ENCODE measurements around the gene NHLRC2.

Gene NHLRC2

DNA sequence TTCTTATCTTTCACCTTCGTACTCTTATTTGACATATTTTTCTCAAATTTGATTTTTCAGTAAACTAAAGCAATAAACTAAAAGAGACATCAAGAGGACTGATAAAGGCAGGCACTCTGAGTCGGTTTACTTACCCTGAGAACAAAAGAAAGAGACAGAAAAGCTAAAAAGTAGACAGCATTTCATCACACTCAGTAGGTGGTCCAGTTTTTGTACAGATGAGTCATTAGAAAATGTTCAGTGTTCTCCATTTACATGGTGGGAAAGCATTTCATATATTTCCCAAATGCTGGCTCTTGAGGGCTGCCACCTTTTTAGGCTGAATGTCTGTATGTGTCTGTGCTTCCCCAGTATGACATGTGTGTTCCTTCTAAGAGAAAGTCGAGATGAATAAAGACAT is 52.7 kb downstream of the NHLRC2 start:
- ATAC-seq (ENCODE audit: low read depth) (no peak), DNase-seq (ENCODE audit: low spot score in 2 of 2) (no peak)
- Mint-ChIP-seq H3K36me3 (peaks cover 15% of the 10 kb centered on the region), H3K27me3 (no peaks in the 10 kb centered on the region), H3K9me3 (no peaks in the 10 kb centered on the region), H3K27ac (no peak overlapping the region), H3K4me3 (no peak overlapping the region), H3K4me1 (no peaks in the 10 kb centered on the region)

DNA sequence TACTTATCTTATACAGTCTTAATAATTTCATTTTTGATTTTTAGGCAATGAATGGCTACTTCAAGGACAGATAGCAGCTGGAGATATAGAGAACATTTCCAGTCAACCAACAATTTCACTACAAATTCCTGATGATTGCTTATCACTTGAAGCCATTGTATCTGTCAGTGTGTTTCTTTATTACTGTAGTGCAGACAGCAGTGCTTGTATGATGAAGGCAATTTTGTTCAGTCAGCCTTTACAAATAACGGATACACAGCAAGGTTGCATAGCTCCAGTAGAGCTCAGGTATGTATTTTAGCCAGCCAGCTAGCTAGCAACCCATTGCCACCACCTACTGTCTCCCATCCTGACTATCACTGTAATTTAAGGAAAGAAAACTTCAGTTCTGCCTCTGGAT is 53.8 kb downstream of the NHLRC2 start:
- H3K36me3 Mint-ChIP-seq: peaks cover 18% of the 10 kb centered on the region
- H3K27ac Mint-ChIP-seq: no peak overlapping the region
- no peaks in the 10 kb centered on the region for H3K9me3 Mint-ChIP-seq
- no peak for DNase-seq (ENCODE audit: low spot score in 2 of 2)
- no peak overlapping the region for H3K4me3 Mint-ChIP-seq
- ATAC-seq (ENCODE audit: low read depth): no peak
- H3K4me1 Mint-ChIP-seq: no peaks in the 10 kb centered on the region
- H3K27me3 Mint-ChIP-seq: no peaks in the 10 kb centered on the region

DNA sequence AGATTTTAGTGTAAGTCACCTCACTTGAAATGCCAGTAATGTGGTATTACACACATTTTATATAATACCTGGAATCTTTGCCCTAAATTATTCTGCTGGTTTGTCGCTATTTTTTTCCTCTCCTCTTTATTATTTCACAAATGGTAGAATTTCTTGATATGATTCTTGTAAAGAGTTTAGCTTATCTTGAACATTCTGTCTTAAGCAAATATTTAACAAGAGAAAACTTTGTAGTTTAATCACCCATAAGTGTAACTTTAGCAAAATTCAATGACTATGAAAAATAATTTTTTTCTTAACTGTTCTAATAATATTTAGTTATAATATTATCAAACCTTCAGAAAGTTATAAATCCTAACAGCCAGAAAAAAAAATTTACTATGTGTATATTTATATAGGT is 56.7 kb downstream of the NHLRC2 start:
- Mint-ChIP-seq H3K4me3 (no peak overlapping the region), H3K36me3 (peaks cover 6% of the 10 kb centered on the region), H3K27me3 (no peaks in the 10 kb centered on the region)

DNA sequence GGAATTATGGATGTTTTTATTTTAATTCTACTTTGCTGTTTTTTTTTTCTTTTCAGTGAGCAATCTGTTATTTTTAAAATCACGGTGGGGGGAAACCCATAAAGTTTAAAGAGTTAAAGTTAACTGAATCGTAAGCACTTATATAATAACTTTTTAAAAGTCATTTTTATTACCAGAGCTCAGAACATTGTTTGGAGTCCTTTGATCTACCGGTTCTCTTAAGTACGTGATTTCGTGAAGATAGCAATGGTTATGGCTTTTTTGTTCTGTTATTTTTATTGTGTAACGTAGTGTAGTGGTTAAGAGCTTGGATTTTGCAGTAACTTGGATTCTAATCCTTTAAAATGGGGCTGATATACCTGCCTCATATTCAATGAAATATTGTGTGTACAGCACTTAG is 57.4 kb downstream of the NHLRC2 start:
- Mint-ChIP-seq H3K9me3 (no peaks in the 10 kb centered on the region), H3K36me3 (peaks cover 6% of the 10 kb centered on the region), H3K27me3 (no peaks in the 10 kb centered on the region), H3K27ac (no peak overlapping the region), H3K4me1 (no peaks in the 10 kb centered on the region), H3K4me3 (no peak overlapping the region)
- DNase-seq (ENCODE audit: low spot score in 2 of 2) (no peak), ATAC-seq (ENCODE audit: low read depth) (no peak)

More for the DNA sequence above, 56.7 kb downstream of the NHLRC2 start:
- no peaks in the 10 kb centered on the region for H3K9me3 Mint-ChIP-seq
- ATAC-seq (ENCODE audit: low read depth): no peak
- no peak overlapping the region for H3K27ac Mint-ChIP-seq
- no peaks in the 10 kb centered on the region for H3K4me1 Mint-ChIP-seq
- no peak for DNase-seq (ENCODE audit: low spot score in 2 of 2)

DNA sequence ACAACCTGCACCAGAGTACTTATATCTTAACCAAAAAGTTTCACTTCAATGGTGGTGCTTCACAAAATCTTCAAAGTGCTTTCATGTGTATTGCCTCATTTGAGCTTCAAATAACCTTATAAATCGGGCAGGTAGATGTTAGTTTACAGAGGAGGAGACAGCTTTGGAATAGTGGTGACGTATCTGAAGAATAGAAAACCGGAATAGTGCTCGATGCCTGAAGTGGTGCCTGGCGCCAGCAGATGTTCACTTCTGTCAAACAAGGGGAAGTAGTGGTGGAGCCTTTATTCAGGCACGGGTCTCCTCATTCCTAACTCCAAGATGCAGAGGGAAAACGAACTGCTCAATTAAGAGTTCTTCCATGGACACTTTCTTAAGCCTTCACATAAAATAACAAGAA is 58.1 kb downstream of the NHLRC2 start:
- no peaks in the 10 kb centered on the region for H3K4me1 Mint-ChIP-seq
- no peak for ATAC-seq (ENCODE audit: low read depth)
- H3K4me3 Mint-ChIP-seq: no peak overlapping the region
- H3K27ac Mint-ChIP-seq: no peak overlapping the region
- peaks cover 6% of the 10 kb centered on the region for H3K36me3 Mint-ChIP-seq
- H3K27me3 Mint-ChIP-seq: no peaks in the 10 kb centered on the region
- H3K9me3 Mint-ChIP-seq: no peaks in the 10 kb centered on the region
- no peak for DNase-seq (ENCODE audit: low spot score in 2 of 2)

DNA sequence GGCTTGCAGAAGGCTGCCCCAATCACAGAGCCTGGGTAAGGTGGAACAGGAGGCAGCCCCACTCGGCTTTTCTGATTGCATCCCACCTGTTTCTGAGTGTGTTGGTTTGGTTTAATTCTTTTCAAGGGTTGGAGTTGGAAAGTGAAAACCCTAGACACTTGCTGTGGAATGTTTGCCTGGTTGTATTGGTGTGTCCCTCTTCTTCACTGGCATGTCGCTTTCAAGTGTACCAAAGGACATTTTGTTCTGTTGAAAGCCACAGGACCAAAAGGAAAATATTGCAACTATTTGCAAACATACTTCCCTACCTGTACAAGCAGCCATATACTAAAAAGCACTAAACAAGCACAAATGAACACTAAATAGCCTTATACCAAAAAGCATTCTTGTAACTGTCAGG is 60.5 kb downstream of the NHLRC2 start:
- Mint-ChIP-seq H3K4me3 (no peak overlapping the region), H3K27ac (no peak overlapping the region), H3K9me3 (peaks cover 2% of the 10 kb centered on the region), H3K36me3 (peaks cover 9% of the 10 kb centered on the region), H3K4me1 (no peaks in the 10 kb centered on the region), H3K27me3 (no peaks in the 10 kb centered on the region)
- no peak for ATAC-seq (ENCODE audit: low read depth)
- DNase-seq (ENCODE audit: low spot score in 2 of 2): no peak

DNA sequence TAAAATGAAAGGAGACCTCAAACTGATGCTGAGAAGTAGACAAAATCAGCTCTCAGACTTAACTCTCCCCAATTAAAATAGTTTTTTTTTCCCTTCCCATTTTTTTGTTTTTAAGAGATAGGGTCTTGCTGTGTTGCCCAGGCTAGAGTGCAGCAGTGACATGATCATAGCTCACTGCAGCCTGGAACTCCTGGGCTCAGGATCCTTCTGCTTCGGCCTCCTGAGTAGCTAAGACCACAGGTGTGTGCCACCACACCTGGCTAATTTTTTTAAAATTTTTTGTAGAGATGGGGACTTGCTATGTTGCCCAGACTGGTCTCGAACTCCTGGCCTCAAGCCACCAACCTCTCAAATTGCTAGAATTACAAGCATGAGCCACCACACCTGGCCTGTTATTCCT is 61.1 kb downstream of the NHLRC2 start:
- no peak overlapping the region for H3K27ac Mint-ChIP-seq
- no peak for DNase-seq (ENCODE audit: low spot score in 2 of 2)
- no peak overlapping the region for H3K4me3 Mint-ChIP-seq
- peaks cover 2% of the 10 kb centered on the region for H3K9me3 Mint-ChIP-seq
- ATAC-seq (ENCODE audit: low read depth): no peak
- no peaks in the 10 kb centered on the region for H3K4me1 Mint-ChIP-seq
- no peaks in the 10 kb centered on the region for H3K27me3 Mint-ChIP-seq
- H3K36me3 Mint-ChIP-seq: peaks cover 9% of the 10 kb centered on the region

DNA sequence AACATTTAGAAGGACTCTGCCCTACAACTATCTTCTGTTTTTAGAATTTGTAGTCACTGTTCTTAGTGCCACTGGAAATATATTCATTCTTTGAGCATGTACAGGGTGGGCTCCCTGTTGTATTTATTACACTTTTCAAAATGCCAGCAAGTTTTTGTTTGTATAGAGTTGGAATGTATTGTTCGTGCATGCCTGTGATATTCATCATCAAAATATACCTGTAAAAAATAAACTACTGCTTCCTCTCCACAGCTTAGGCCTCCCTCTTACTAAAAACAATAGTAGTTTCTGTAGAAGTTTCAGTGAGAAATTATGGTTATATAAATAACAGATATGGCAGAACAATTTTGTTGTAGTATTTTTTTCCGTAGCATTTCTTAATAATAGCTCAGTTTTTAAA is 61.6 kb downstream of the NHLRC2 start:
- peaks cover 2% of the 10 kb centered on the region for H3K9me3 Mint-ChIP-seq
- no peak overlapping the region for H3K27ac Mint-ChIP-seq
- H3K4me1 Mint-ChIP-seq: no peaks in the 10 kb centered on the region
- peaks cover 9% of the 10 kb centered on the region for H3K36me3 Mint-ChIP-seq
- no peak for DNase-seq (ENCODE audit: low spot score in 2 of 2)
- H3K4me3 Mint-ChIP-seq: no peak overlapping the region
- no peak for ATAC-seq (ENCODE audit: low read depth)
- H3K27me3 Mint-ChIP-seq: no peaks in the 10 kb centered on the region

DNA sequence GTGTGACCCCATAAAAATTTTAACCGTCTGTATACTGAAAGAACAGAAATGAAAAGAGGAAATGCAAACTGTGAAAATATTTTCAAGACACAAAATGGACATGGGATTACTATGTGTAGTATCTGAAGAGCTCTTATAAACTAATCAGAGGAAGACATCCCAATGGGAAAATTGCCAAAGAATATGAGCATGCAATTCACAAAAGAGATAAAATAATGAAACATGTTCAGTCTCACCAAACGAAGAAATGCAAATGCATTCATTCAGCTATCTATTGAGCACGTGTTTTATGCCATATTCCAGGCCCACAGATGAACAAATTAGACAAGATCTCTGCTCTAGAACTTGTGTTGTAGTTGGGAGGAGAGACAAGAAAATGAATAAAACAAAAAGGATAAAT is 63.2 kb downstream of the NHLRC2 start:
- Mint-ChIP-seq H3K27me3 (no peaks in the 10 kb centered on the region), H3K36me3 (peaks cover 7% of the 10 kb centered on the region), H3K27ac (no peak overlapping the region), H3K4me1 (no peaks in the 10 kb centered on the region), H3K4me3 (no peak overlapping the region), H3K9me3 (peaks cover 2% of the 10 kb centered on the region)
- DNase-seq (ENCODE audit: low spot score in 2 of 2) (no peak), ATAC-seq (ENCODE audit: low read depth) (no peak)

DNA sequence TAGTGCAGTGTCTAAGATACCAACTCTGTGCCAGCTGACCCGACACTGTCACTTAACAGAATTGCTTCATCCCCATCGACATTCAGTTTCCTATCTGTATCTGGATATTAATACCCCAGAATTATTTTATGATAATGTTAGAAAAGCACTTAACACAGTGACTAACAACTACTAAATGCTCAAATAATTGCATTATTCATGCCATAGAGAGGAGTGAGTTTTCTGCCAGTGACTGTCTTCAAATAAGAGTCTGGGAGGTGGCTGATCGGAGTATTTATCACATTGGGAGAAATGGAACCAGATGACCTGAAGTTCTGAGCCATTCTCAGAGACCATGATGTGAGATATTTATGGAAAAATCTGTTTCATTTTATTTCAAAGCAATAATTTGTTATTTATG is 65.7 kb downstream of the NHLRC2 start:
- no peak overlapping the region for H3K4me3 Mint-ChIP-seq
- no peak for DNase-seq (ENCODE audit: low spot score in 2 of 2)
- peaks cover 7% of the 10 kb centered on the region for H3K36me3 Mint-ChIP-seq
- ATAC-seq (ENCODE audit: low read depth): no peak
- no peak overlapping the region for H3K27ac Mint-ChIP-seq
- H3K27me3 Mint-ChIP-seq: no peaks in the 10 kb centered on the region
- peaks cover 3% of the 10 kb centered on the region for H3K4me1 Mint-ChIP-seq
- peaks cover 2% of the 10 kb centered on the region for H3K9me3 Mint-ChIP-seq

DNA sequence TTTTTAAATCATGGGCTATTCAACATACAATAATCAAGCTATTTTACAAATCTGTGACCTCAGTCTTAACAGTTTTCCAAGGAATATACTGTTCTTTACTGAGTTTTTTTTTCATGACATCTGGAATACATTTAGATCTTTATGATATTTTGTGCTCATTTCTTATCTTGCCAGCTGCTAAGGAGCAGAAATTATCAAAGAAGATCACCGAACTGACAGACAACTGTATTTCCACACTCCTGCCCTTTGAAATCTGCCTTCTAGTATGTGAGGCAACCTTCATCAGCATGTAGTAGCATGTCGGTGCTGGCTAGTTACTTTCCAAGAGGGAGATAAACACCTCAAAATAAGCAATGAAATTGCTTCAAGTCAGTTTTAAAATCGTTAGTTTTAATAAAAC is 66.4 kb downstream of the NHLRC2 start:
- Mint-ChIP-seq H3K9me3 (peaks cover 2% of the 10 kb centered on the region), H3K36me3 (peaks cover 7% of the 10 kb centered on the region), H3K27ac (no peak overlapping the region), H3K4me1 (peaks cover 3% of the 10 kb centered on the region), H3K4me3 (no peak overlapping the region), H3K27me3 (no peaks in the 10 kb centered on the region)
- no peak for ATAC-seq (ENCODE audit: low read depth)
- no peak for DNase-seq (ENCODE audit: low spot score in 2 of 2)

DNA sequence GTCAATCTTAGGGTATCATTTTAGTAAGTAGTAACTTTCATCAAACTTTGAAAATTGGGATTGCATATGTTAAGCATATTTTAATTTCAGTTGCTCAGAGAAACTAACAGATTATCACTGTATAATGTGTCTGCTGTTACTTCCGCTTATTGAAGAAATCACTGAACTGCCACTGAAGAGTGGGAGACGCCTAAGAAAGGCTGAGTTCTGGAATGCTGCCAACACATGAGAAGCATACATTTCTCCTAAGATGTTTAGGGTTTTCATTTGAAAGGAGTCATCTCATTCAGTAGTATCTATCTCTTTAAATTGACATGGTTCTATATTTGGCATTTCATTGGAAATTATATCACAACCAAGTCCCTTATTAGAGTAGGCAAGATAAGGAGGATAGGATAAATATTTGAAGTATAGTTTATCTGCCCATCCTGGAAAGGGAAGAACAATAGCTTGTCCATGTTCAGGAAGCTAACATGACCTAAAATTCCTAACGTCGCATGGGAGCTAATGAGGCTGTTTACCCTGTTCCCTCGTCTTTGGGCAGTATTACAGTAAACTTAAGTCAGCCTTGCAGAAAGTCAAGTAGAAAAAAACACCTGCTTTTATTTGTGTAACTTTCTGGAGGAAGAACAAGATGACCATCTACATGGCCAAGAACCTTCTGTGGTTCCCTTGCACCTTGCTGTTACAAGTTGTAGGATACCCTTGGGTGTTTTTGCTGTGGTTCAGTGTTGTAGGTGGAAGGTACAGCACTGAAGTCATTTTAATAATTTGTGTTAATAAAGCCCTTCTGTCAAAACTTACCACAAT is 67.3 kb downstream of the NHLRC2 start:
- peaks cover 2% of the 10 kb centered on the region for H3K9me3 Mint-ChIP-seq
- no peaks in the 10 kb centered on the region for H3K27me3 Mint-ChIP-seq
- no peak overlapping the region for H3K4me3 Mint-ChIP-seq
- peaks cover 7% of the 10 kb centered on the region for H3K36me3 Mint-ChIP-seq
- no peak overlapping the region for H3K27ac Mint-ChIP-seq
- DNase-seq (ENCODE audit: low spot score in 2 of 2) (no peak), ATAC-seq (ENCODE audit: low read depth) (no peak)
- peaks cover 3% of the 10 kb centered on the region for H3K4me1 Mint-ChIP-seq

DNA sequence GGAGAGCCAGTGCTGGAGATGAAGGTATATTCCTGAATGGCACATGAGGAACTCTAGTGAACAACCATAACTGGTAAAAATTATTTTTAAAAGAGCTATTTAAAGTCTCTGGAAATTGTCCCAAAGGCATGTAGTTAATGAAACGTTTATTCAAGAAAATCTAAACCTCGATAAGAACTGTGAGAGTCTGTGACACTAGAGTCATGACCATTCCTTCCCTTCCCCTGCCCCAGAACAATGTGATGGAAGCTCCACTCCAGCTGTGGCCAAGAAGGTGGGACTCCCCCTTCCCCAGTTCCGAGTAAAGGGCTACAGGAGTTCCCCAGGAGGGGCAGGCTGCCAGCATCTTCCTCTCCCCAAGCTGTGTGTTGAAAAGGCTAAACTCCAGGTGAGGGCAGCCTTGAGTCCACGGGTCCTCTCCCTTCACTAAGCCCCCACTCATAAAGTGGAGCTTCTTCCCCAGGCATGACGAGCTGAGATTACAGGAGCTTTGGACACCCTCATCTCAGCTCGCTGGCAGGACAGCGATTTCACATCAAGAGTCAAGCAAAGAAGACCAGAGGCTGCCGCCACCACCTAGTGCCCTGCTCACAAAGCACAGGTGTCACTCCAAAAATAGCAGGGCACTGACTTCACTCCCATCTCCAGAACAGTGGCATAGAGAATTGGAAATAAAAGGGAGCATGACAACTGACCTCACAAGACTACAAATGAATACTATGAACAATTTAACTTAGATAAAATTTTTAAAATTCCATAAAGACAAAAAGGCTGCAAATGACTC is 68.5 kb downstream of the NHLRC2 start:
- H3K9me3 Mint-ChIP-seq: no peaks in the 10 kb centered on the region
- H3K4me3 Mint-ChIP-seq: peak overlapping the region; percentile 9
- peaks cover 3% of the 10 kb centered on the region for H3K4me1 Mint-ChIP-seq
- ATAC-seq (ENCODE audit: low read depth) (no peak), DNase-seq (ENCODE audit: low spot score in 2 of 2) (no peak)
- H3K27me3 Mint-ChIP-seq: no peaks in the 10 kb centered on the region
- H3K36me3 Mint-ChIP-seq: no peaks in the 10 kb centered on the region
- H3K27ac Mint-ChIP-seq: no peak overlapping the region

DNA sequence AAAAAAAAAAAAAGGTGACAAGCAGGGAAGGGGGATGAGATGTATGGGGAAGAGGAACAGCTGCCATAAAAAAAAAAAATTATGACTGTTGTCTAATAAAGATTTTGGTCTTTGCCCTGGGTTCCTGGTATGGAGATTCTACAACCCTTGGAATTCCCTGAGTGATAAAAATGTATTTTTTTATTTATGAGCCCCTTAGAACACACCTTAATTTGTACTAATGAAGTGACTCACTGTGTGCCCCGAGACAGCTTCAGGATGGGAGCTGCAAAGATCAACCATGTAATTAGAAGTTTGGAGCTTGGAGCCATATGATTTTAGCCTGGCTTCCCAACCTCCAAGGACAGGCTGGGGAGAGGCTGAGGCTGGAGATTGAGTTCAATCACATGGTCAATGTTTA is 69.7 kb downstream of the NHLRC2 start:
- ATAC-seq (ENCODE audit: low read depth): no peak
- Mint-ChIP-seq H3K36me3 (no peaks in the 10 kb centered on the region), H3K27ac (no peak overlapping the region), H3K9me3 (no peaks in the 10 kb centered on the region), H3K4me3 (no peak overlapping the region), H3K27me3 (no peaks in the 10 kb centered on the region), H3K4me1 (peaks cover 3% of the 10 kb centered on the region)
- DNase-seq (ENCODE audit: low spot score in 2 of 2): no peak

DNA sequence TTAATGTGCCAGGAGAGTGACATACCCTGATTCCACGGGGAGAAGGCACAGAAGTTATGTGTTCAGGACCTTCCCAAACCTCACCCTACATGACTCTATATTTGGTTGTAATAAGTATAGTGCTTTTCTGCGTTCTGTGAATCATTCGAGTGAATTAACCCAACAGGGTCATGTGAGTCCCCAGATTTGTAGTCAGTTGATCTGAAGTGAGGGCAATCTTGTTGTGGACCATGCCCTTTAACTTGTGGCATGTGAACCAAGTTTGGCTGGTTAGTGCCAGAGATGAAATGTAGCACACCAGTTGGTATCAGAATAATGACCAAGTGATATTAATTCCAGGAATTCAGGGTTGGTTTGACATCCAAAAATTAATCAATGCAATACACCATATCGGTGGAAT is 70.2 kb downstream of the NHLRC2 start:
- Mint-ChIP-seq H3K4me3 (no peak overlapping the region), H3K27ac (no peak overlapping the region), H3K4me1 (peaks cover 3% of the 10 kb centered on the region), H3K36me3 (no peaks in the 10 kb centered on the region), H3K27me3 (peaks cover 2% of the 10 kb centered on the region), H3K9me3 (no peaks in the 10 kb centered on the region)
- no peak for ATAC-seq (ENCODE audit: low read depth)
- no peak for DNase-seq (ENCODE audit: low spot score in 2 of 2)
